GM21390 (cell line): Measurements from ENCODE around the gene CALM3.
"Not testable (repeated sequence)": the region's sequence is repeated elsewhere in the genome, so short reads cannot be mapped to it uniquely, and the experiment has no call there.

Experiments
- ATAC-seq: cut with Tn5 transposase; IDR thresholded peaks from one replicate; pipeline ENCODE4 v1.9.1; 2021; ENCODE audit not compliant: unreplicated experiment

The CALM3 gene

DNA sequence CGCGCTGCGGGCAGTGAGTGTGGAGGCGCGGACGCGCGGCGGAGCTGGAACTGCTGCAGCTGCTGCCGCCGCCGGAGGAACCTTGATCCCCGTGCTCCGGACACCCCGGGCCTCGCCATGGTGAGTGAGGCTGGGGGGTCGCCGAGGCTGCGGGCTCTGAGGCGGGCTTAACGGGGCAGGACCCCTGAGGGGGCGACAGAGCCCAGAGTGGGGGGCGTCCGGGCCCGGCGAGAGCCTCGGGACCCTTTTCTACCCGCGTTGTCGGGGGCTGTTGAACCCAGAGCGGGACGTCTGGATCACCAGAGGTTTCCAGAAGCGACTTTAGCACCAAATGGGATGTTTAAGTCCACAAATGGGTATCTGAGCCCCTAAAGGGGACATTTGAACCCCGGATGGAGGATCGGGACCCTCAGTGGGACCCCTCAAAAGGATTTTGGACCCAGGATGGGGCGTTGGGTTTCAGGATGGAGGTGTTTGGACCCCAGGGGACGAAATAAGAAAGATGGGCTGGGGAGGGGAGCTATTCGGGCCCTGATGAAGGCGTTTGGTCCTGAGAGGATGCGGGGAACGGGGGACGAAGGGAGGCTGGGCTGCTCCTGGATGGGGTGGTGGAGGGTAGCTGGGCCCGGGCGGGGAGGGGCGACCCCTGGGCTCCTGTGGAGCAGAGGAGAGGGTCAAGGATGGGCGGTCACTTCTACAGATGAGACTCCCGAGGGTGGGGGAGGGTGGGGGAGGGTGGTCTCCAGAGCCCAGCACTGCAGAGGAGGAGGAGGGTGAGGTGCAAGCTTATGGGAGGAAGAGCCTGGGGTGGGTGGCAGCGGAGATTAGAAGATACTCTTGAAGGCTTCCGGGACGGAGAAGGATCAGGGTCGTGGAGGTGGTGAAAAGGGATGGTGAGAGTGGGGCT, at the start of gene CALM3:
CALM3 (plus strand) TSS at position 13 of the 907 bp plus-strand sequence; CDS start at position 118, 105 bp downstream.
- no peak for ATAC-seq

DNA sequence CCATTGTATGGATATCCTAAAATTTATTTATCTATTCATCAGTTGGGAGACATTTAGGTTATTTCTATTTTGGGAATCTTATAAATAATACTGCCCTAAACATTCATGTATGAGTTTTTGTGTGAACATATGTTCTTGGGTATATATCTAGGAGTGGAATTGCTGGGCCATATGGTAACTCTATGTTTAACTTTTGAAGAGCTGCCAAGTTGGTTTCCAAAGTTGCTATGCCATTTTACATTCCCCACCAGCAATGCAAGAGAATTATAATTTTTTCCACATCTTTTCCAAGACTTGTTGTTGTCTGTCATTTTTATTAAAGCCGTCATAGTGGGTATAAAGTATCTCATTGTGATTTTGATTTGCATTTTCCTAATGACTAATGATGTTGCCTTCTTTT, 48.2 kb upstream of the CALM3 start:
- no peak for ATAC-seq

DNA sequence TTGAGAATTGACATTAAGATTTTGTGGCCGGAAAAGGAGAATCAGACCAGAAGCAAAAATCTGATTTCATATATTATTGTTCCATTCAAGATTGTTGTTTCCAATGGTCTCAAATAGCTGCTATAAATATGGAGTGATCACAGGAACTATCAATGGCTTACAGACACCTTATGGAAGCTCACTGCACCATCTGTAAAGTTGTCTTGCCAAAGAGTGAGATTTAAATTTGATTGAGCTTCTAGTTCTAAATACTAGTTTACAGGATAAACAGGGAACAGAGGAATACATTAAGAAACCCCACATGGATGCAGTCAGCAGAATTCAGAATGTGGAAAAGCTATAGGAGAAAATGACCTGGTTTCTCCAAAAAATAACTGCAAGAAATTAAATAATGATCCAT, 47.0 kb upstream of the CALM3 start:
- no peak for ATAC-seq

DNA sequence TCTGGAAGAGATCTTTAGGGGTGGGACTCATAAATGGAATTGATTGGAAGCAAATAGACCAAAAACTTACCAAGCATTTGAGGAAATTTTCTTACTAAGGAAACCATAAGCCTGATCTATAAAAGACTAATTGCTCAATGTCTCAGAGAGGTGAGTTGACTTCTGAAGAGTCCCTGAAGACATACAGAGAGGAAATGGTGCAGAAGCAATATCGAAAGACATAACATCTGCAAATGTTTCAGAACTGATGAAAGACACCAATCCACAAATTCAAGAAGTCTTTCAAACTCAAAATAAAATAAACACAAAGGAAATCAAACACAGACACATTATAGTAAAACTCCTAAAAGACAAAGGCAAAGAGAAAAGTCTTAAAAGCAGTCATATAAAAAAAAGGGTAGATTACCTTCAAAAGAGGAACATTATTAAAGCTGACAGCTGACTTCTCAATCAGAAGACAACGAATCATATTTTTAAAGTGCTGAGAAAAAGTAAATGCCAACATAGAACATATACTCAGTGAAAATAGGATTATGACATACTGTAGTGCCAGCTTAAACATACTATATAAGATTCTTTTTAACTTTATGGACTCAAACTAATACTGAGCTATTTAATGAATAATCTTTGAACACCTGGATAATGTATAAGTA, 45.4 kb upstream of the CALM3 start:
- ATAC-seq, result no peak

DNA sequence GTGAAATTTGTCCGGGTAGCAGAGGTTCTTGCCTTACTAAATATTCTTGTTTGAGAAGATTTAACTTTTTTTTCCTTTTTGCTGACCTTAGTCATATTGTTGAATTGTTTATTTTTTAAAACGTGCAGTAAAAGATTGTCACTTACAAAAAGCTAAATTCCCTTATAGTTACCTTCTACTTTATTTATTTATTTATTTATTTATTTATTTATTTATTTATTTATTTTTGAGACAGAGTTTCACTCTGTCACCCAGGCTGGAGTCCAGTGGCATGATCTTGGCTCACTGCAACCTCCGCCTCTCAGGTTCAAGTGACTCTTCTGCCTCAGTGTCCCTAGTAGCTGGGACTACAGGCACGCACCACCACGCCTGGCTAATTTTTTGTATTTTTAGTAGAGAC, 44.7 kb upstream of the CALM3 start:
- ATAC-seq, result not testable (repeated sequence)

DNA sequence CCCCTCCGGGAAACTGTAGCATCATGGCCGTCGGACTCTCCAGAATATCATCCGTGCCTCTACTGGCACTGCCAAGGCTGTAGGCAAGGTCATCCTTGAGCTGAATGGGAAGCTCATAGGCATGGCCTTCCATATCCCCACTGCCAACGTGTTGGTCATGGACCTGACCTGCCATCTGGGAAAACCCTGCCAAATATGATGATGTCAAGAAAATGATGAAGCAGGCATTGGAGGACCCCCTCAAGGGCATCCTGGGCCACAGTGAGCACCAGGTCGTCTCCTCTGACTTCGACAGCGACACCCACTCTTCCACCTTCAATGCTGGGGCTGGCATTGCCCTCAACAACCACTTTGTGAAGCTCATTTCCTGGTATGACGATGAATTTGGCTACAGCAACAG, 41.9 kb upstream of the CALM3 start:
- ATAC-seq, result no peak

DNA sequence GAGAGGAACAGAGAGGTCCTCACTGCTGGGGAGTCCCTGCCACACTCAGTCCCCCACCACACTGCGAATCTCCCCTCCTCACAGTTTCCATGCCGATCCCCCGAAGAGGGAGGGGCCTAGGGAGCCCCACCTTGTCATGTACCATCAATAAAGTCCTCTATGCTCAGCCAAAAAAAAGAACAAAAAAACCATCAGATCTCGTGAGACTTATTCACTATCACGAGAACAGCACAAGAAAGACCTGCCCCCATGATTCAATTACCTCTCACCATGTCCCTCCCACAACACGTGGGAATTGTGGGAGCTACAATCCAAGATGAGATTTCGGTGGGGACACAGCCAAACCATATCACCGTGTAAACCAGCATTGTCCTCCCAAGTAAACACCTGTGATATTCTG, 41.5 kb upstream of the CALM3 start:
- ATAC-seq, result not testable (repeated sequence)

DNA sequence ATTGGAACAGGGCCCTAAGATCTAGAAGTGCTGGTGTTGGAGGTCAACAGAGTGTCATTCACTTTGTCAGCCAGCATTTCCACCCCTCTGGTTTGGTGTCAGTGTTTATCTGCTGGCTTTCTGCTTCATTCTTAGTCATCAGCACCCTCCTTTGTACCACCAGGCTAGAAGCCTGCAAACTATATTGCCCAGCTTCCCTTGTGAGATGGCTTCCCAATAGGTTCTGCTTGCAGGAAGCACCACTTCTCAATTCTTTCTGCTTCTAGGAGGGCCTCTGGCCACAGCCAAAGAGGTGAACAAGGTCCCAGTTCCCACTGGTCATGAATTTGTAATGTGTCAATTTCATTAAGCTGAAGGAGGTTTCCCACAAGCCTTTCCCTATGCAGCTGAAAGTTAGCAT, 36.4 kb upstream of the CALM3 start:
- no peak for ATAC-seq

DNA sequence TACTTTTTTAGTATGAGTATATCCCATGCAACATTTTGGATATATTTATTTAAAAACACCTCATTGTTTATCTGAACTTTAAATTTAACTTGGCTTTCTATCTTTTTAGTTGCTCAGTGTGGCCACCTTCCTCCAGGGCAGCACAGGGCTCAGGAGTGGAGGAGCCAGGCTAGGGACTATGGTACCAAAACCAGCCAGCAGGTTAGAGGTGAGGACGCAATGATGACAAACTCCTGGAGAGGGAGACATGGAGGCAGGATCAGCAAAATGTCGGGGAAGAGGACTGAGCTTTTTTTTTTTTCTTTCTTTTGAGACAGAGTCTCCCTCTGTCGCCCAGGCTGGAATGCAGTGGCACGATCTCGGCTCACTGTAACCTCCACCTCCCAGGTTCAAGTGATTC, 29.6 kb upstream of the CALM3 start:
- no peak for ATAC-seq

DNA sequence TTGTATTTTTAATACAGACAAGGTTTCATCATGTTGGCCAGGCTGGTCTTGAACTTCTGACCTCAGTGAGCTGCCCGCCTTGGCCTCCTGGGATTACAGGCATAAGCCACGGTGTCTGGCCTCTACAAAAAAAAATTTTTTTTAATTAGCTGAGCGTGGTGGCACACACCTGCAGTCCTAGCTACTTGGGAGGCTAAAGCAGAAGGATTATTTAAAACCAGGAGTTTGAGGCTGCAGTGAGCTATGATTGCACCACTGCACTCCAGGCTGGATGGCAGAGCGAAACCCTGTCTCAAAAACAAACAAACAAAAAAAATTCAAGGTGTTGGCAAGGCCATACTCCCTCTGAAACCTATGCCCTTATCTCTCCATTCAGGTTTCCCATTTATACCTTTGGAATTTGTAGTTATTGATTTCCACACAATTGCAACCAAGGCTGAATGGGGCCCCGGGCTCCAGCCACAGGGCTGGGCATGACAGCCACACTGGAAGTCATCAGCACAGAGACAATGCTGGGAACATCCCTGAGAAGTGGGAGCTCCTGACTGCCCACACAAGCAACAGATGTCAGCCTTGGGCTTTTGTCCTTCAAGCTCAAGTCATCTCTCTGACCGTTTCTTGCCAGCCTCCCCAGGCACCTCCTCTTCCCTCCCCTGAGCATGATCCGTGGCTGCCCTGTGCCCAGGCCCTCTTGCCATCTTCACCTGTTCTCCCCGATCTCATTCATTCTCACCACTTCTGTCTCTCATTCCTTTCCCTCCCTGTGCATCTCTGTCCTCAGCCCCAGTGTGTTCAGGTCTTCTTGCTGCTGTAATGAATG, 27.2 kb upstream of the CALM3 start:
- no peak for ATAC-seq

DNA sequence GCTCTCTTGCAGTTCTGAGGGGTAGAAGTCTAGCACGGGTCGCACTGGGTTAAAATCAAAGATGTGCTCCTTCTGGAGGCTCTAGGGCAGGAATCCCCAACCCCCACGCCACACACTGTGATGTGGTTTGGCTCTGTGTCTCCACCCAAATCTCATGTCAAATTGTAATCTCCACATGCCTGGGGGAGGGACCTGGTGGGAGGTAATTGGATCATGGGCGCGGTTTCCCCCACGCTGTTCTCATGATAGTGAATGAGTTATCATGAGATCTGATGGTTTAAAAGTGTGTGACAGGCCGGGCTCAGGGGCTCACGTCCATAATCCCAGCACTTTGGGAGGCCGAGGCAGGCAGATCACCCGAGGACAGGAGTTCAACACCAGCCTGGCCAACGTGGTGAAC, 26.6 kb upstream of the CALM3 start:
- ATAC-seq, result no peak

DNA sequence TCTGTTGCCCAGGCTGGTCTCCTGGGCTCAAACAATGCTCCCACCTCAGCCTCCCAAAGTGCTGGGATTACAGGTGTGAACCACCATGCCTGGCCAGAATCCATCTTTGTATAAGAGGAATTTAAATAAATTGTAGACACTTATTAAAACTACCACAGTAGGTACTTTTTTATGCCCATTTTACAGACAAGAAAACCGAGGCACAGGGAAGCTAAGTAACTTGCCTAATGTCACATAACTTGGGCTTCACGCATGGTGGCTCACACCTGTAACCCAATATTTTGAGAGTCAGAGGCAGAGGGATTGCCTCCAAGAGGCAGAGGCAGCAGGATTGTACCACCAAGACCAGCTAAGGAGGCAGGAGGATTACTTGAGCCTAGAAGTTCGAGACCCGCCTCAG, 22.7 kb upstream of the CALM3 start:
- ATAC-seq, result no peak

DNA sequence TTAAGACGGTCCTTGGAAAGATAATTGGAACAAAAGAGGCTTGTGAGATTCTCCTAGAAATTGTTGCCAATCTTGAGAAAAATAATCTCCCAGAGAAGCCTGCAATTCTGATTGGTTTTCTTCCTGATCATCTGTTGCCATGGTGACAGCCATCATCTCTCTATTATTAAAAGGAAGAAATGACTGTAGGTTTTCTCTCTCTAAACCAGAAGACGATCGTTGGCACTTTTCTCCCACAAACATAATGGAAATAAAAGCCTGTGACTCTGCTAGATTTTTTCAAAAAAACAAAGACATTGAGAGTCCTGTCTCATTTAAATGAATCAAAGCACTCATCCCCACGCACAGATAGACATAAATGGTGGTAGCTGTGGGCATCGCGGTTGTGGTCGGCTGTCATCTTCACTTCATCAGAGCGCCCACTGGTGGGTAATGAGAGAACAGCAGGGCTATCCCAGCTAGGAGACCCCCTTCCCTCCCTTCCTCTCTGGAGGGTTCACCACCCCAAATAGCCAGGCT, 21.7 kb upstream of the CALM3 start:
- no peak for ATAC-seq

DNA sequence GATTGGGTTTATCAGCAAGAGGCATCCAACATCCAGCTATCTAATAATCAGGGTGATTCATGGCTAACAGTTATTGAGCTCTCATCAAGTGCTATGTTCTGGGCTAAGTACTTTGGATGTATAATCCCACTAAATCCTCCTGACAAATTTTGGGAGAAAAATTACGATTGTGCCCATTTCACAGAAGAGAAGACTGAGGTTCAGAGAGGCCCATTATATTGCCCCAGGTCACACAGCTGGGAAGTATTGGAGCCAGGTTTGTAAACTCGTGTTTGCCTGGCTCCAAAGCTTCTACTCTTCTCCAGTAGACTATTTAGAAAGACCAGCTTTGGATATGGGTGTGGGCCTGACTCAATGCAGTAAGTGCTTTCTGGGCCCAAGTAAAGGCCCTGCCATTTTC, 20.9 kb upstream of the CALM3 start:
- ATAC-seq, result no peak

DNA sequence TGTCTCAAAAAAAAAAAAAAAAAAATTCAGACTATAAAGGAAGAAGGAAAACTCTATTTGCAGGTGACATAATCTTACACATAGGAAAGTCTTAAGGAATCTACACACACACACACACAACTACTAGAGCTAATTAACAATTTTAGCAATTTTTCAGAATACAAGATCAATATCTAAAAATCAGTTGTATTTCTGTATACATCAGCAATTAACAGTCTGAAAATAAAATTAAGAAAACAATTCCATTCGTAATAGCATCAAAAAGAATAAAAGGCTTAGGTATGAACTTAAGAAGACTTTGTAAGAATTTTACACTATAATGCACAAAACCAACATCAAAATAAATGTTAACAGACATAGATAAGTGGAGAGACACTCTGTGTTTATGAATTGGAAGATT, 15.6 kb upstream of the CALM3 start:
- ATAC-seq, result no peak

DNA sequence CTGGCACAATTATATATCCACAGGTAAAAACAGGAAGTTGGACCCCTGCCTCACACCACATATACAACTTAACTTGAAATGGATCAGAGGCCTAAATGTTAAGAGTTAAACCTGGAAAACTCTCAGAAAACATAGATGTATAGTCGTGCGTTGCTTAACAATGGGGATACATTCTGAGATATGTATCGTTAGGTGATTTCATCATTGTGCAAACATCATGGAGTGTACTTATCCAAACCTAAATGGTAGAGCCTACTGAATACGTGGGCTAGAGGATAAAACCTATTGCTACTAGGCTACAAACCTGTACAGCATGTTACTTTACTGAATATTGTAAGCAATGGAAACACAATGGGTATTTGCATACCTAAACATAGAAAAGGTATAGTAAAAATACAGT, 14.8 kb upstream of the CALM3 start:
- ATAC-seq, result no peak

DNA sequence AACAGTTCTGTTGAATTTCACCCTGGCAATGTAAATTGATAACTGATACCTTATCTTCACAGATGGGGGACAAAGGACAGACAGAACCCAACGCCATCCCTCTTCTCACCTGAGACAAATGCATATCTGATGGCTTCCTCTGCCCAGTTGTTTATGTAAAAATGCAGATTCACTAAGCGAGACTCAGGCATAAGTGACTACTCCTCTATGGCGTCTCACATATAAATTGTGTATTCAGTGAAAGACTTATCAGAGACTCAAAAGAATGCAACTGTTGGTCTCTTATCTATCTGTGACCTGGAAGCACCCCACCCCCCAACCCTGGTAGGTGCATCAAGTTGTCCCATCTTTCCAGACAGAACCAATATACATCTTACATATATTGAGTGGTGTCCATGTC, 13.3 kb upstream of the CALM3 start:
- no peak for ATAC-seq

DNA sequence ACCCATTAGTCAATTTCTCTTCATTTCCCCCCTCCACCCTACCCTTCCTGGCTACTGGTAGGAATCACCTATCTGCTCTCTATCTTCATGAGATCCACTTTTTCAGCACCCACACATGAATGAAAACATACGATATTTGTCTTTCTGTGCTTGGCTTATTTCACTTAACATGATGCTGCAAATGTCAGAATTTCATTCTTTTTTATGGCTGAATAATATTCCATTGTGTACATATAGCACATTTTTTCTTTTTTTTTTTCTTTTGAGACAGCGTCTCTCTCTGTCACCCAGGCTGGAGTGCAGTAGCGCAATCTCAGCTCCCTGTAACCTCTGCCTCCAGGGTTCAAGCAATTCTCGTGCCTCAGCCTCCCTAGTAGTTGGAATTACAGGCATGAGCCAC, 9.9 kb upstream of the CALM3 start:
- ATAC-seq, result no peak

DNA sequence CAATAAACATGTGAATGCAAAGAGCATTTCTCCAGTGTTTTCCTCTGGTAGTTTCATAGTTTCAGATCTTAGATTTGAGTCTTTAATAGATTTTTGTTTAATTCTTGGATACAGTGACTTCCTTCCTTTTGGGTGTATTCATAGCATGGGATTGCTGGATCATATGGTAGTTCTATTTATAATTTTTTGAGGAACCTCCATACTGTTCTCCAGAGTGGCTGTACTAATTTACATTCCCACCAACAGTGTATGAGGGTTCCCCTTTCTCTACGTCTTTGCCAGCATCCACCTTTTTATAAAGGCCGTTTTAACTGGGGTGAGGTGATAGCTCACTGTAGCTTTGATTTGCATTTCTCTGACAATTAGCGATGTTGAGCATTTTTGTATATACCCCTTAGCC, 9.3 kb upstream of the CALM3 start:
- ATAC-seq, result no peak

DNA sequence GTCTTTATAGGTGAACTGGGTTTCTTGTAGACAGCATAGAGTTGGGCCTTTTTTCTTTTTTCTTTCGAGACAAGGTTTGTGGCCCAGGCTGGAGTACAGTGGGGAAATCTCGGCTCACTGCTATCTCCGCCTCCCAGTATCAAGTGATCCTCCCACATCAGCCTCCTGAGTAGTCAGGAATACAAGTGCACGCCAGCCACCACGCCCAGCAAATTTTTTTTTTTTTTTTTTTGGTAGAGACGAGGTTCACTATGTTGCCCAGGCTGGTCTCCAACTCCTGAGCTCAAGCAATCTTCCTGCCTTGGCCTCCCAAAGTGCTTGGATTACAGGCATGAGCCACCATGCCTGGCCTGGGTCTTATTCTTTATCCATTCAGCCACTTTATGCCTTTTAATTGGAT, 5.1 kb upstream of the CALM3 start:
- no peak for ATAC-seq

DNA sequence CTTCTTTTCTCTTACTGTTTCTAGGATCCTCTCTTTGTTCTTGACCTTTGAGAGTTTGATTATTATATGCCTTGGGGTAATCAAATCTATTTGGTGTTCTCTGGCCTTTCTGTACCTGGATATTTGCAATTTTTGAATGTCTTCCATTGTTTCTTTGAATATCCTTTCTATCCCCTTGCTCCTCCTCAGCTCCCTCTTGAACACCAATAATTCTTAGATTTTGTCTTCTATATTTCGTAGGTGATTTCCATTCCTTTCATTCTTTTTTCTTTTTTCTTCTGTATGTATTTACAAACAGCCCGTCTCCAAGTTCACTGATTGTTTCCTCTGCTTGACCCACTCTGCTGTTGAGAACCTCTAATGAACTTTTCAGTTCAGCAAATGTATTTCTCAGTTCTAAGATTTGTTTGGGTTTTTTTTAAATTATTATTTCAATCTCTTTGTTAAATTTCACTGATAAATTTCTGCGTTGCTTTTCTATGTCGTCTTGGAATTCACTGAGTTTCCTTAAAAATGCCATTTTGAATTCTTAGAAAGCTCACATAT, 2.7 kb upstream of the CALM3 start:
- no peak for ATAC-seq
